Measurements from ENCODE around the gene BCL2. TPM values are rescaled to one million over a fixed set of nuclear protein-coding genes. Genes with fewer than 3 reads are reported as not detected.

Gene BCL2
- total and polyA plus RNA-seq, 2 donors = 11.7 to 17.5 TPM

DNA sequence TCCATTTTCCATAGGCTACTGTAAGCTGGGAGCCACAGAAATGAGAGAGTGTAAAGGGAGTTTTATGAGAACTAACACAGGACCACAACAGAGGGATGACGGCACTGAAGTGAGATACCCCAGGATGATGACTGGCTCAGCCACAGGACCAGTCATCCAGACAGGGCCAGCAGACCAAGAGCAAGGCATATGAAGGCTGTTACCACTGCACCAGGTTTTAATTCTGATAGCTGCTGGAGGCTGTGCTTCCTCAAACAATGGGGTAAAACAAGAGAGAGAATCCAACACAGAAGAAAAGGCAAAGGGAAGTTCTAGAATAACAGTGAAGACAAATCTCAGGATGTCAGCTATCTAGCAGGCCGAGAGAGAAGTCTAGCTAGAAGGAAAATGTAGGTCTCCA lies 94.9 kb downstream of the BCL2 start:
- 76% methylated on average over 2 of the region's 2 CpGs for WGBS
- H3K4me3 ChIP-seq (ENCODE audit: low read length in 2 of 2) = no peak overlapping the region
- DNase-seq (ENCODE audit: low read depth in 6 of 9, low spot score in 9 of 9) = no peak
- H3K27me3 ChIP-seq (ENCODE audit: control insufficient read depth in 2 of 2, insufficient read depth in 1 of 2, low read length in 1 of 2) = no peaks in the 10 kb centered on the region
- H3K27ac ChIP-seq (ENCODE audit: low read depth in 1 of 2, low read length in 1 of 2) = no peak overlapping the region
- H3K9me3 ChIP-seq (ENCODE audit: control insufficient read depth in 2 of 2, insufficient read depth in 1 of 2, low read length in 1 of 2) = peaks cover 0 to 12% of the 10 kb centered on the region in 2 donors
- peaks cover 5 to 6% of the 10 kb centered on the region in 2 donors for H3K4me1 ChIP-seq (ENCODE audit: control insufficient read depth in 2 of 2, insufficient read depth in 2 of 2, low read length in 2 of 2)
- peaks cover 0 to 8% of the 10 kb centered on the region in 2 donors for H3K36me3 ChIP-seq (ENCODE audit: control insufficient read depth in 2 of 2, insufficient read depth in 2 of 2, low read length in 1 of 2)

GRCh38 chr18:63223837-63224236 lies 95.7 kb downstream of the BCL2 start:
- no peak for DNase-seq (ENCODE audit: low read depth in 6 of 9, low spot score in 9 of 9)
- WGBS = 38% methylated on average over 2 of the region's 2 CpGs
- no peak overlapping the region for H3K27ac ChIP-seq (ENCODE audit: low read depth in 1 of 2, low read length in 1 of 2)
- H3K4me1 ChIP-seq (ENCODE audit: control insufficient read depth in 2 of 2, insufficient read depth in 2 of 2, low read length in 2 of 2) = peaks cover 5 to 6% of the 10 kb centered on the region in 2 donors
- H3K4me3 ChIP-seq (ENCODE audit: low read length in 2 of 2) = no peak overlapping the region
- H3K36me3 ChIP-seq (ENCODE audit: control insufficient read depth in 2 of 2, insufficient read depth in 2 of 2, low read length in 1 of 2) = peaks cover 0 to 8% of the 10 kb centered on the region in 2 donors
- no peaks in the 10 kb centered on the region for H3K27me3 ChIP-seq (ENCODE audit: control insufficient read depth in 2 of 2, insufficient read depth in 1 of 2, low read length in 1 of 2)
- H3K9me3 ChIP-seq (ENCODE audit: control insufficient read depth in 2 of 2, insufficient read depth in 1 of 2, low read length in 1 of 2) = peaks cover 0 to 11% of the 10 kb centered on the region in 2 donors

GRCh38 chr18:63220903-63221302 lies 98.7 kb downstream of the BCL2 start:
- DNase-seq (ENCODE audit: low read depth in 6 of 9, low spot score in 9 of 9) = no peak
- no peaks in the 10 kb centered on the region for H3K27me3 ChIP-seq (ENCODE audit: control insufficient read depth in 2 of 2, insufficient read depth in 1 of 2, low read length in 1 of 2)
- H3K36me3 ChIP-seq (ENCODE audit: control insufficient read depth in 2 of 2, insufficient read depth in 2 of 2, low read length in 1 of 2) = peaks cover 0 to 5% of the 10 kb centered on the region in 2 donors
- peaks cover 0 to 5% of the 10 kb centered on the region in 2 donors for H3K9me3 ChIP-seq (ENCODE audit: control insufficient read depth in 2 of 2, insufficient read depth in 1 of 2, low read length in 1 of 2)
- 47% methylated on average over 2 of the region's 2 CpGs for WGBS
- H3K4me1 ChIP-seq (ENCODE audit: control insufficient read depth in 2 of 2, insufficient read depth in 2 of 2, low read length in 2 of 2) = peaks cover 5 to 11% of the 10 kb centered on the region in 2 donors
- H3K27ac ChIP-seq (ENCODE audit: low read depth in 1 of 2, low read length in 1 of 2) = no peak overlapping the region
- no peak overlapping the region for H3K4me3 ChIP-seq (ENCODE audit: low read length in 2 of 2)

DNA sequence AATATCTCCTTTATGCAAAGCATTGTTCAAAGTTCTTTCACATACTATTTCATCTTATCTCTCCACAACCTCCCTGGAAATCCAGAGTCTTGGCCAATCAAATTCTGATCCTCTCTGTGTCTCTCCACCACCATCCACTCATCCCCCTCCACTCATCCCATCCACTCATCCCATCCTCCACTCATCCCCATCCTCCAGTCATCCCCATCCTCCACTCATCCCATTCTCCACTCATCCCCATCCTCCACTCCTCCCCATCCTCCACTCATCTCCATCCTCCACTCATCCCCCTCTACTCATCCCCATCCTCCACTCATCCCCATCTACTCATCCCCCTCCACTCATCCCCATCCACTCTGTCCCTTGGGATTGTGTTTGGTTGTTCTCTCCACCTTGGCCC lies 101.1 kb downstream of the BCL2 start:
- Histone ChIP-seq H3K27ac (ENCODE audit: low read depth in 1 of 2, low read length in 1 of 2) (no peak overlapping the region), H3K27me3 (ENCODE audit: control insufficient read depth in 2 of 2, insufficient read depth in 1 of 2, low read length in 1 of 2) (no peaks in the 10 kb centered on the region), H3K36me3 (ENCODE audit: control insufficient read depth in 2 of 2, insufficient read depth in 2 of 2, low read length in 1 of 2) (no peaks in the 10 kb centered on the region), H3K9me3 (ENCODE audit: control insufficient read depth in 2 of 2, insufficient read depth in 1 of 2, low read length in 1 of 2) (no peaks in the 10 kb centered on the region), H3K4me1 (ENCODE audit: control insufficient read depth in 2 of 2, insufficient read depth in 2 of 2, low read length in 2 of 2) (peaks cover 2 to 15% of the 10 kb centered on the region in 2 donors), H3K4me3 (ENCODE audit: low read length in 2 of 2) (no peak overlapping the region)
- no peak for DNase-seq (ENCODE audit: low read depth in 6 of 9, low spot score in 9 of 9)

GRCh38 chr18:63216516-63217311 lies 102.9 kb downstream of the BCL2 start:
- H3K9me3 ChIP-seq (ENCODE audit: control insufficient read depth in 2 of 2, insufficient read depth in 1 of 2, low read length in 1 of 2) = no peaks in the 10 kb centered on the region
- peak overlapping the region; percentile 12 to 62 for H3K27ac ChIP-seq (ENCODE audit: low read depth in 1 of 2, low read length in 1 of 2)
- H3K4me1 ChIP-seq (ENCODE audit: control insufficient read depth in 2 of 2, insufficient read depth in 2 of 2, low read length in 2 of 2) = peaks cover 5 to 24% of the 10 kb centered on the region in 2 donors
- no peaks in the 10 kb centered on the region for H3K36me3 ChIP-seq (ENCODE audit: control insufficient read depth in 2 of 2, insufficient read depth in 2 of 2, low read length in 1 of 2)
- peak in 1 of 9 donors; percentile 61 for DNase-seq (ENCODE audit: low read depth in 6 of 9, low spot score in 9 of 9)
- H3K27me3 ChIP-seq (ENCODE audit: control insufficient read depth in 2 of 2, insufficient read depth in 1 of 2, low read length in 1 of 2) = no peaks in the 10 kb centered on the region
- 27% methylated on average over 9 of the region's 9 CpGs for WGBS
- H3K4me3 ChIP-seq (ENCODE audit: low read length in 2 of 2) = no peak overlapping the region

GRCh38 chr18:63213936-63214671 lies 105.5 kb downstream of the BCL2 start:
- DNase-seq (ENCODE audit: low read depth in 6 of 9, low spot score in 9 of 9) = no peak
- H3K4me3 ChIP-seq (ENCODE audit: low read length in 2 of 2) = no peak overlapping the region
- WGBS = 65% methylated on average over 8 of the region's 8 CpGs
- H3K9me3 ChIP-seq (ENCODE audit: control insufficient read depth in 2 of 2, insufficient read depth in 1 of 2, low read length in 1 of 2) = no peaks in the 10 kb centered on the region
- H3K36me3 ChIP-seq (ENCODE audit: control insufficient read depth in 2 of 2, insufficient read depth in 2 of 2, low read length in 1 of 2) = no peaks in the 10 kb centered on the region
- no peaks in the 10 kb centered on the region for H3K27me3 ChIP-seq (ENCODE audit: control insufficient read depth in 2 of 2, insufficient read depth in 1 of 2, low read length in 1 of 2)
- H3K27ac ChIP-seq (ENCODE audit: low read depth in 1 of 2, low read length in 1 of 2) = peak overlapping the region; percentile 52 to 54
- peaks cover 7 to 42% of the 10 kb centered on the region in 2 donors for H3K4me1 ChIP-seq (ENCODE audit: control insufficient read depth in 2 of 2, insufficient read depth in 2 of 2, low read length in 2 of 2)

- no peaks in the 10 kb centered on the region for H3K9me3 ChIP-seq (ENCODE audit: control insufficient read depth in 2 of 2, insufficient read depth in 1 of 2, low read length in 1 of 2)
- H3K4me1 ChIP-seq (ENCODE audit: control insufficient read depth in 2 of 2, insufficient read depth in 2 of 2, low read length in 2 of 2) = peaks cover 9 to 49% of the 10 kb centered on the region in 2 donors
- H3K27me3 ChIP-seq (ENCODE audit: control insufficient read depth in 2 of 2, insufficient read depth in 1 of 2, low read length in 1 of 2) = no peaks in the 10 kb centered on the region
- no peaks in the 10 kb centered on the region for H3K36me3 ChIP-seq (ENCODE audit: control insufficient read depth in 2 of 2, insufficient read depth in 2 of 2, low read length in 1 of 2)
- peak in 1 of 9 donors; percentile 54 for DNase-seq (ENCODE audit: low read depth in 6 of 9, low spot score in 9 of 9)
- peak overlapping the region in 1 of 2 donors; percentile 52 for H3K27ac ChIP-seq (ENCODE audit: low read depth in 1 of 2, low read length in 1 of 2)
- H3K4me3 ChIP-seq (ENCODE audit: low read length in 2 of 2) = no peak overlapping the region
- WGBS = 70% methylated on average over 6 of the region's 6 CpGs
Observed at GRCh38 chr18:63213331-63213900, 106.2 kb downstream of the BCL2 start.

DNA sequence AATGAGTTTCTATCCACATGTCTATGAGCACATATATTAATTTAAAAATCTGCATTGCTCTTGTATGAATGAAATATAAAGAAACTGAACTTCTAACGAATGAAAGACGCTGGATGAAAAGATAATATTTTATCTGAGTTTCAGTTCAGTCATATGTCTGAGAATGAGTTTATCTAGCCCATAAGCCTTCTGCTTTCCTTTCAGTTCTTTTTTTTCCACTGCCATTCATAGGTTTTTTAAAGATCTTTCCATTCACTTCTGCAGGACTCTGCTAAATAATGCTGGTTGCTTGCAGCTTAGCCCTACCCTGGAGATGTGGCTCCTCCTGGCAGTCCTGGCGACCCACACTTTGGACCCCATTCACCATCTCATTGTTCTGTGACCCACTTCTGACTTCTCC lies 109.0 kb downstream of the BCL2 start:
- no peaks in the 10 kb centered on the region for H3K9me3 ChIP-seq (ENCODE audit: control insufficient read depth in 2 of 2, insufficient read depth in 1 of 2, low read length in 1 of 2)
- no peak overlapping the region for H3K4me3 ChIP-seq (ENCODE audit: low read length in 2 of 2)
- 88% methylated on average over 3 of the region's 3 CpGs for WGBS
- H3K27ac ChIP-seq (ENCODE audit: low read depth in 1 of 2, low read length in 1 of 2) = no peak overlapping the region
- no peak for DNase-seq (ENCODE audit: low read depth in 6 of 9, low spot score in 9 of 9)
- H3K27me3 ChIP-seq (ENCODE audit: control insufficient read depth in 2 of 2, insufficient read depth in 1 of 2, low read length in 1 of 2) = no peaks in the 10 kb centered on the region
- no peaks in the 10 kb centered on the region for H3K36me3 ChIP-seq (ENCODE audit: control insufficient read depth in 2 of 2, insufficient read depth in 2 of 2, low read length in 1 of 2)
- H3K4me1 ChIP-seq (ENCODE audit: control insufficient read depth in 2 of 2, insufficient read depth in 2 of 2, low read length in 2 of 2) = peaks cover 20 to 68% of the 10 kb centered on the region in 2 donors

DNA sequence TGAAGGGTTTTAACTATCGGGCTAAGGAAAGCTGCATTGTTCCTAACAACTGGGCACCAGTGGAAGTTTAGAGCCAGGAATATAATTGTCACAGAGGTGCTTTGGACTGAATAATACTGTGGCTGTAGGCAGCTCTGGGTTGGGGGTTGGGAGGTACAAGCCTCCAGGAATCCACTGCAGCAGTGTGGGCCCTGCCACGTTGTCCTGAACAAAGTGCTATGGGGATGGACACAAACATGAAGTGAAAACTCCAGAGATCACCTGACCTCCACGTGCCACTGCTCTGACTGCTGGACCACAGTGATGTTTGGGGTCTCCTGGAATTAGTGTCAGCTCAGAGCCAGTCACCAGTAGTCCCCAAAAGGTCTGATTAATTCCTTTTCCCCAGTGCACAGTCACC lies 110.9 kb downstream of the BCL2 start:
- 97% methylated on average over 3 of the region's 3 CpGs for WGBS
- peak overlapping the region in 1 of 2 donors; percentile 3 for H3K4me3 ChIP-seq (ENCODE audit: low read length in 2 of 2)
- no peak for DNase-seq (ENCODE audit: low read depth in 6 of 9, low spot score in 9 of 9)

More for the DNA sequence above, 110.9 kb downstream of the BCL2 start:
- Histone ChIP-seq H3K27ac (ENCODE audit: low read depth in 1 of 2, low read length in 1 of 2) (no peak overlapping the region), H3K27me3 (ENCODE audit: control insufficient read depth in 2 of 2, insufficient read depth in 1 of 2, low read length in 1 of 2) (no peaks in the 10 kb centered on the region), H3K9me3 (ENCODE audit: control insufficient read depth in 2 of 2, insufficient read depth in 1 of 2, low read length in 1 of 2) (no peaks in the 10 kb centered on the region), H3K4me1 (ENCODE audit: control insufficient read depth in 2 of 2, insufficient read depth in 2 of 2, low read length in 2 of 2) (peaks cover 23 to 62% of the 10 kb centered on the region in 2 donors), H3K36me3 (ENCODE audit: control insufficient read depth in 2 of 2, insufficient read depth in 2 of 2, low read length in 1 of 2) (no peaks in the 10 kb centered on the region)
